GM20431 (cell line): ENCODE results near the gene TRIM71.
"Not testable (repeated sequence)": the region's sequence is repeated elsewhere in the genome, so short reads cannot be mapped to it uniquely, and the experiment has no call there.

Experiments used
- in situ Hi-C: fragments of 300-500 bp; cut with MseI, MboI; formaldehyde crosslinking; loops from one replicate; pipeline ENCODE4 v1.15.0; 2020; ENCODE audit warnings: low sequenced_read_pairs; ENCODE audit not compliant: unreplicated experiment

TRIM71 gene

DNA sequence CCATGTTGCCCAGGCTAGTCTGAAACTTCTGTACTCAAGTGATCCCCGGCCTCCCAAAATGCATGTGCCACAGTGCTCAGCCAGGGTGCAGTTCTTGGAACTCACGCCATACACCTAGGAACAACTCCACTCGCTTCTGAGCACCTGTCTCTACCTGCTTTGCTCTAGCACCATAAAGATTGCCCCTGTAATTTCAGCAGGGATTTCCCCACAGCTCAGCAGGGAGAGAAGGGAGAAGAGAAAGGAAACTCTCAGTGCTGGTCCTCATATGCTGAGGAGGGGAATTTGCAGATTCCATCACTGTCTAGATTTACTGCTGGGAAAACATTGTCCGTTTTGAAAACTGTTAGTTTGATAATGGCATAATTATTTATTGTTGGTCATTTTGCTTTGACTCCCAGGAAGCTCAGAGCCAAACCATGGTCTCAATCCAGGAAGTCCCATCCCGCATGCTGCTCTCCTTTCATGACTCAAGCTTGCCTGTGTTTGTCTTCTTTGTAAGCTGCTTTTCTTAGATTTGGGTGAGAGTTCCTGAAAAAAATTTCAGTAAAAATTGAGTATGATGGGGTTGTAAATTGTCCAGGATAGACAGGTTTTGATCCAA, 24.2 kb downstream of the TRIM71 start:
- in situ Hi-C loops: no loop called here

DNA sequence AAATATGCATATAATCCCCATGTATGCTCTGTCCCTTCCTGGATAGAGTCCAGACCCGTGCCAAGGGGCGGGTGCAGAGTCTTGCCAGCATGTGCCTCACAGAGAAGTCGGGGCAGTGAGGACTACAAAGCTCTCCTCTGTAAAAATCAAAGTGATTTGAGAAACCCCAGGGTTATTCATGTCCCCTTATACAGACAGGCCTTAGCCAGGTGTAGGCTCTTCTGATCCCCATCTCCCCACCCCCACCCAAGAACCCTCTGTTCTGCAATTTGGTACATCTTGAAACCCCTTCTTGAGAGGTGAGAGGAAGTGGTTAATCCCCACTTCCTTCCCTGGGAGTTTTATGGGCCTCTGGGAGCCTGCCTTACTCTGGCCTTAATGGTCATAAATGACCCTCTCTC, 24.7 kb downstream of the TRIM71 start:
- in situ Hi-C loops: no loop called here

DNA sequence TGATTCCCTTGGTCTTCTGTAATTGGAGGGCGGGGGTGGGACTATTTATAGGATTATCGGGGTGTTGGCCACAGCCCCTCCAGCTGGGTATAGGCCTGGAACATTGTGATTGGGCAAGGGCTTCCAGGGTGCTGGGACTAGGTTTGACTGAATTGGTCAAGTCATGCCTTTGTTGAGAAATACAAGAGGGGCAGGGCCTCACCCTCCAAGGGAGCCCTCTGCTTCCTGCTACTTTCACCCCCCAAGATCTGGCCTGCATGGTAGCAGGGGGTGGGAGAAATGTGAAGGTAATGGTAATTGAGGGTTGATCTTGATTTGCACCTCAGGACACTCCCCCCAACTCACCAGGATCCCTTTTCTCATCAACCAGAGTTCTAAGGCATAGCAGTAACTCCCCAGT, 25.2 kb downstream of the TRIM71 start:
- in situ Hi-C loops: no loop called here

DNA sequence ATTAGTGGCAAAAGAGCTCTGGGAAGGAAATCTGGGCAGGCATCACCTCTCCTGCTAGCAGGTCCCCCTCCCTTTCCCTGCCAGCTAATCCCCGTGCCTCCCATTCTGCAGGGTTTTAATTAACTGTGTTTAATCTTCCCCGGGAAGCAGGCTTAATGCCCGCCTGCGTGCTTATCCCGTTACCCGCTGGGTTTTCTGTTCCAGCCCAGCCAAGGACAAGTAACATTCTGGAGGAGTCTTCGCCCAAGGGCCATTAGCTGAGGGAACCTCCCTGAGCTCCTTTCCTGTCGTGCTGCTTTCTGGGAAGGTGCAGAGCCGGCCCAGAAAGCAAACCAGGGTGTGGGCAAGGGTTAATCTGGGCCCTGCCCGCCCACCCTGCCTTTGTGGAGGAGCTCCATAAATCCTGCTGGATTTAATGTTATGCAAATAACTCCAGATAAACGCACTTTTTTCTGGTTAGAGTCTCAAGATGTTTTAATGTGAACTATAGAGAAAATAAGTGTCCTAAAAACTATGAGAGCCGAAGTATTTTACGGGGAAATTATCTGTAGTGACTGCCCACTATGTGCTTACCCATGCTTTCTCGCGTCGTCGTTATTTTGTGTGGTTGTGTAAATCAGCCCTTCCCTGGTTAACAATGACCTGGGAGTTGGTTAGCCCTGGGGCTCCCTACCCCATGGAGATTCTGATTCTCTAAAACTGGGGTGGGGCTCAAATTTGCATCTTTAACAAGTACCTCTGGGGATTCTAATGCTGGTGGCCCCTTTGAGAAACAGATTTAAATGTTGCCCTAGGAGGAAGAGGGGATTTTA, 25.9 kb downstream of the TRIM71 start:
- in situ Hi-C loops: no loop called here

DNA sequence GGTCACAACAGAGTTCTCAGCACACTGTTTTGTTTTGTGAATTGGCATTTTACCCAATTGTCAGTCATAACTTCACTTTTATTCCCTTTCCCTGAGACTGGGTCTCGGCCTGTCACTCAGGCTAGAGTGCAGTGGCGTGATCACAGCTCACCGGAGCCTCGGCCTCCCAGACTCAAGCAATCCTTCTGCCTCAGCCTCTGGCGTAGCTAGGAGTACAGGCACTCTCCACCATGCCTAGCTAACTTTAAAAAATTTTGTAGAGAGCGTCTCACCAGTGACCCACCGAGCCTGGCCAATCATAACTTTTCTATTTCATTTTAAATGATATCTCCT, 26.5 kb downstream of the TRIM71 start:
- in situ Hi-C loops: no loop called here

DNA sequence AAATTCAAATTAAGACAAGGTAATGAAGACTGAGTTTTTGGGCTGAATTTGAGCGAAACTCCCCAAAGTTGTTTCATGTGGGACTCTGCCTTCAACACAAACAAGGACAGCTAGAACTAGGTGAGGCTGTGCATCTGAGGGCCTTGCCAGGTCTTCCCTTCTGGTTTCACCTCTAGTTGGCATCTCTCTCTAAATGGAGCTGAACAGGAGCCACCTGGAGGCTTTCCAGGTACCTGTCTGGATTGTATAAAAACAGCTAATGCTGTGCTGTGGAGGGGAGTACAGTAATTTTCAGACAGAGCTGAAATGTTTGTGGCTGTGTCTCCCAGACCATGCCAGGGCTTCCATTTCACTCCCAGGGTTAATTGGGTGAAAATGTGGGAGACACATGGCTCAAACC, 27.1 kb downstream of the TRIM71 start:
- in situ Hi-C loops: no loop called here

DNA sequence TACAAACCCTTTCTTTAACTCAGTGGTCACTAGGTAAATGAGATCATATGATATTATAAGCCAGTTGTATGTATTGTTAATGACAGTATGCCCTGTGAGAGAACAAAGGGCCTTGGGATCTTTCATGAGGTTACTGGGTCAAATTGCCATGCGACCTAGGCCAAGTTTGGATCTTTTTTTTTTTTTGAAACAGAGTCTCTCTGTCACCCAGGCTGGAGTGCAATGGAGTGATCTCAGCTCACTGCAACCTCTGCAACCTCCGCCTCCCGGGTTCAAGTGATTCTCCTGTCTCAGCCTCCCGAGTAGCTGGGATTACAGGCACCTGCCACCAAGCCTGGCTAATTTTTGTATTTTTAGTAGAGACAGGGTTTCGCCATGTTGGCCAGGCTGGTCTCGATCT, 27.7 kb downstream of the TRIM71 start:
- in situ Hi-C loops: not testable (repeated sequence)

DNA sequence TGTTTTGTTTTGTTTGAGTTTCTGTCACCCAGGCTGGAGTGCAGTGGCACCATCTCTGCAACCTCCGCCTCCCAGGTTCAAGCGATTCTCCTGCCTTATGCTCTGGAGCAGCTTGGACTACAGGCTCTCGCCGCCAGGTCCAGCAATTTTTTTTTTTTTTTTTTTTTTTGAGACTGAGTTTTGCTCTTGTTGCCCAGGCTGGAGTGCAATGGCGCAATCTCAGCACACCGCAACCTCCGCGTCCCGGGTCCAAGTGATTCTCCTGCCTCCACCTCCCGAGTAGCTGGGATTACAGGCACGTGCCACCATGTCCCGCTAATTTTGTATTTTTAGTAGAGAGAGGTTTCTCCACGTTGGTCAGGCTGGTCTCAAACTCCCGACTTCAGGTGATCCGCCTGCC, 29.2 kb downstream of the TRIM71 start:
- in situ Hi-C loops: not testable (repeated sequence)

DNA sequence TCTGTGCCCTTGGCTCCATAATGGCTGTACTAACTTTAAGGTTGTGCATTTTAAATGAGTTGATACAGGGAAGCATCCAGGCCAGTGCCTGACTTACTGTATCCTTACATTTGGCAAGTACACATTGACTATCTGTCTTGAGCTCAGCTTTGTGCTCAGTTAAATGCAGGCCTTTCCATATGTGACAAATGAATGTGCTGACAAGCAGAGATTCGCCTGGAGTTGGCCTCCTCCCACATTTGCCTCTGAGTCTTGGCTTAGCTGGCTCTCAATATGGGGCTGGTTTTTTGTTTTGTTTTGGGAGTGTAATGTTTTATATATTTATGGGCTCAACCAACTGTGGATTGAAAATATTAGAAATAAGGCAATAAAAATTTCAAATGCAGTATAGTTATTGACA, 29.7 kb downstream of the TRIM71 start:
- in situ Hi-C loops: no loop called here

DNA sequence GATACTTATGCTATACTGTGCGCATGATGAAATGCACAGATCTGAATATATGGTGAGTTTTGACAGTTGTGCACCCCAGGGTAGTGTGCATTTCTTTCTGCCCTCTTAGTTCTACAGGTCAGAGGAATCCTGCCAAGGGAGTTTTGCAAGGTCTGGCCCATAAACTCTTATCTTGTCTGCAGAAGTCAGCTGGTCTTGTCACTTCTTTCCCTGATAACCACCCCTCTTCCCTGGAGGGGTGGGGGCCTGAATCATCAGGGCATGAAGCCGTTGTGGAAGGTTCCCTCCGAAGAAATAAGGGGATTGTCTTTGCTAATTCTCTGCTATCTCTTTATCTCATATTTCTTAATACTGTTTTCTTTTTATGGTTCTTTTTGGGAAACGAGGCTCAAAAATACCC, 30.4 kb downstream of the TRIM71 start:
- in situ Hi-C loops: no loop called here

DNA sequence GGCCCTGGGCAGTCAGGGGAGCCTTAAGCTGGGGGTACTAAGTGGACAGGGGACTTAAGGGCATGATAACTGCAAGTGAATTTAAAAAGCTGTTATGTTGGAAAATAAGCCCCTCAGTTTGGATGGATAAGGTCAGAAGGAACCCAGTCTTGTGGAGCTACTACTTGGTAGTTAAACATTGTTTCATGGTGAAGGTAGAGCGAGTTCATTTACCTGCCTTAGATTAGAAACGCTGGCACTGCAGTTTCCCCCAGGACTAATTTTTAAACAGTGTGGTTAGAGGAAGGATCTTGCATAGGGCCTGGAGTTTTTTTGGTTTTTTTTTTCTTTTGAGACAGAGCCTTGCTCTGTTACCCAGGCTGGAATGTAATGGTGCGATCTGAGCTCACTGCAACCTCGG, 31.2 kb downstream of the TRIM71 start:
- in situ Hi-C loops: no loop called here

DNA sequence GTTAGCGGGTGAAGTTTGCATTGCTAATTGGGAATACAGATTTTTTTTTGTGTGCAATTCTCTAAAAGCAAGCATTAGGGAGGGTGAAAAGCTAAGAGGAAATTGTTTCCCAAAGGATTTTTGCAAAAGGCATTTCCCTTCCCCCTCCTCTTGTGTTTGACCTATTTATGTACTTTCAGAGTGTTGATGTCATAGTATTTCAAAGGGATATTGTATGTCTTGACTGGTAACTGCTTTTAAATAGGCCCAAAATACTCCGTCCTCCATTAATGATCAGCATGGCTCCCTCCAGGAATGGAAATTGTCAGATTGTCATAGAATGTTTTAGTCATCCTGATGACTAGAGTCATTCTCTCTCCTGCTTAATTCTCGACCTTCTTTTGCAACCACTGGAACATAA, 32.4 kb downstream of the TRIM71 start:
- in situ Hi-C loops: no loop called here

DNA sequence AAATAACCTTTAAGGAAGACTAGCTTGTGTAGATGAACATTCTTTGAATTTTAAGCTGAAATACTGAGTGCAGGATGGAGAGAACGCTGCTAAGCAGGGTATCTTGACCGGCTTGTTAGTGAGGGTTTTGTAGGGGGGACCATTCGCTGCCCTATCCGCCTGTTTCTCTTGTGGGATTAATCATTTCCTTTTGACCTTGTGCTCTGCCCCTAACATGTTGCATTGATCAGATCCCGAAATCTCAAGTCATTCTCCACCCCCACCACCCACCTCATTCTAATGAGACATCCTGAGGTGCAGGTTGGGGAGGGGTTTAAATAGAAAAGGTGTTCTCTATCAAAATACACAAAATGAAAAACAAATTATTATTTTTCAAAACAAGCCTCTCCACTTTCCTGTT, 32.8 kb downstream of the TRIM71 start:
- in situ Hi-C loops: no loop called here

DNA sequence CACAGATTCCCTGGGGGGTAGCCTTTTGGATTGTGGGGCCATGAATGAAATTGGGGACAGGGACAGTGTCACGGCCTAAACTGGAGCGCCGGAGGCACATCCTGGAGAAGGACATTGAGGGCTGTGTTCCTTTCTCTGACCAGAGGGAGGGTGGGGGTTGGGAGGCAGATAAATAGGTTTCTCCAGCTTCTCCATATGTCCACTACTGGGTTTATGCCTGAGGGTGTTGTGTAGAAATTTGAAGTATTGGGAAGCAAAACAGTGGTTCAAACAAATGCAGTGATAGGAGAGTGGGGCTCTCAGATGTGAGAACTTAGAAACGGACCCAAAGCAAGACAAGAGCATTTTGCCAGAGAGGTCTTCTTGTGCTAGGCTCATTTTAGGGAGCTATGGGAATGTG, 34.3 kb downstream of the TRIM71 start:
- in situ Hi-C loops: no loop called here

DNA sequence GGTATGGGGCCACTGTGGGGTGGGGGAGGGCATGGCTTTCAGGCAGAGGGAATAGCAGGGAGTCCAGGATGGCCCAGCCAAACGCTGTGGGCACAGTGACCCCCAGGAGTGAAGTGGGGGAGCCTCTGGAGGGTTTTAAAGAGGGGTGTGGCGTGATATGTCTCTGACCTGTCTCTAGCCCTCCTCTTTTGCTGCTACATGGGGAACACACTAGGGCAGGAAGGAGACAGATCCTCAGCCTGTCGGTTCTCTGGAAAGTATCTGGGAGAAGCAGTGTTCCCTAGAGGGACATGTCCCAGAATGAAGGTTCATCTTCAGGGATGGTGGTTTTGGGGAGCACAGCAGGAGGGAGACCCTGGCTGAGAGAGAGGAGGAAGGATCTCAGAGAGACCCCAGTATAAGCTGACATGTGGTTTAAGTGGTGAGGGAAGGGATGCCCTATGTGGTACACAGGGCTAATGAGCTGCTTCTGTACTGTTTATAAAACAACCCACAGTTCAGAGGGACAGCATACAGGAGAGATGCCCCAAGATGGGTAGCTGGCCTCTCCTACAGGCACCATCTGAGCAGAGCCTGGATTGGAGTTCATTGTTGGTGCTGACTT, 37.7 kb downstream of the TRIM71 start:
- in situ Hi-C loops: no loop called here

DNA sequence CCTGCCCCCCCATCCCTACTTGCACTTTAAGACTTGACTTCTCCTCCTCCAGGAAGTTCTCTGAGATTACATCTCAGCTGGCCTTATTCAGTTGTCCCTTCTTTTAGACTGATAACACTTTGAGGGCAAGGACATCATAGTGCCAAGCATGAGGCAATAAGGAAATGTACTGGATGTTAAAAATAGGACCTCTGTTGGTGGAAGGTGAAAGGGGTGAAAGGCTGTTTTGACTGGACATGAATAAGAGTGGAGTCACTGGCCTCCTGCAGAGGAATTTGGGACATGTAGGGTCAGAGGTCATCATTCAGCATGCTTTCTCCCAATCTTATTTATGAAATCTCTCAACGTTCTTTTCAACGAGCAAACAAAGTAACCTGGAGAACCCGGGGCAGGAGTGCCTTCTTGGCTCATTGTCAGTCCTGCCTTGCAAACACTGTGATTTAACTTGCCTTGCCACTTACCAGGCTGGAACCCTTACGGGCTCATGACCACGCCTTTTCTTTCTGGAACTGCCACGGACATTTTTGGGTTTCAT, 38.6 kb downstream of the TRIM71 start:
- in situ Hi-C loops: no loop called here

DNA sequence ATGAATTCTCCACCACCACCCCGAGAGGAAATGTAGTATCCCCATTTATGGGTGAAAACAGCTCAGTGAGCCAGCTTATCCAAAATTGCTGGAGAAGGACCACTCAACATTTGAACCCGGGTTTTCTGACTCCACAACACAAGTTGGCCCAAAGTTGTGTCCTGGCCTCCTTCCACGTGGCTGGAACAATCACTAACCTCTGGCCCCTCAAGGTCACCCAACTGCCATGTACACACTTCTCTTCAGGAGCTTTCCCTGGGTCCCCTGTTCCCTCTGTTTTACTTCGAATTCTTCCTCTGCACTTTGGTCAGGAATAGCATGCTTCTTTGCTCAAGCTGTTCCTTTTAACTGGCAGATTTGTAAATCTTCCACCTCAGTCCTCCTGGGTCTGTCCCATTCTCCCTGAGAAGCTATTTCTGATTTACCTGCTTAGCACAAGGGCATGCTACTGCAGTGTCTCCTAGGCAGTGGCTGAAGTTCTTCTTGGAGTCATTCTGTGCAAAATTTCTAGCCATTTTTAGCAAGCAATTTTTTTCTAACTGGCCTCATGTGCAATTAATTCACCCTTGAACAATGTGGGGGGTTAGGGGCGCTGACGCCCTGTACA, 39.2 kb downstream of the TRIM71 start:
- in situ Hi-C loops: no loop called here

DNA sequence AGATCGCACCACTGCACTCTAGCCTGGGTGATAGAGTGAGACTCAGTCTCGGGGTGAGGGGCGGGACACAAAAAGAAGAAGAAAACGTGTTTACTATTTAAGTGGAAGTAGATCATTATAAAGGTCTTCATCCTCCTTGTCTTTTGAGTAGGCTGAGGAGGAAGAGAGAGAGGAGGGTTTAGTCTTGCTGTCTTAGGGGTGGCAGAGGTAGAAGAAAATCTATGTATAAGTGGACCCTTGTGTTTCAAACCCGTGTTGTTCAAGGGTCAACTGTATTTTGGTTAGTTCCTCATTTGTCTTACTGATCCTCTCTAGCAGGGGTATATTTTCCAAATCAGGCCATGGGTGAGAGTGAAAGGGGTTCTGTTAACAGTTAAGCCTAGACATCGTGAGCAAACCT, 40.1 kb downstream of the TRIM71 start:
- in situ Hi-C loops: no loop called here

DNA sequence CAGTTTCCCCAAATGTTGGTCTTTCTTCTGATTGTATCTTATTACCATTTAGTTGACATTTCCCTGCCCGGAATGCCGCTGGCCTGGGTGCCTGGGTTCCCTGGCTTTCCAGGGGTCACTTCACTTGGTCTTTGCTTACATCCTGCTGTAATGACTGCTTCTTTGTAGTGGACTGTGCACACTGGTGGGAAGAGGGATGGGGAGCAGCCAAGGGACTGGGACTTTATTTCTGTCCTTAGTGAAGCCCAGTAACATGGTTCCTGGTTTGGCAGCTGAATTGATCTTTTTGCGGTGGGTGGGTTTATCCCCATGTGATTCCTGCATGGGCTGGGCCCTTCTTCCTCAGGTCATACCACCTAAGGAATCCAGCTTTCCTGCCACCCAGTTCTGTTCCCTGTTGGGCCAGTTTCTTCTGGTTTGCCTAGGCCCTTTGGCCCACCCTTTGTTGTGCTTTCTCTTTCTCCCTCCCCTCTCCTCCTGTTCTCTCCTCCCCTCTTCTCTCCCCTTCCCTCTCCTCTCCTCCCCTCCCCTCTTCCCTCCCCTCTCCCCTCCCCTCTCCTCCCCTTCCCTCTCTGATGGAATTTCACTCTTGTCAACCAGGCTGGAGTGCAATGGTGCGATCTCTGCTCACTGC, 41.9 kb downstream of the TRIM71 start:
- in situ Hi-C loops: no loop called here

DNA sequence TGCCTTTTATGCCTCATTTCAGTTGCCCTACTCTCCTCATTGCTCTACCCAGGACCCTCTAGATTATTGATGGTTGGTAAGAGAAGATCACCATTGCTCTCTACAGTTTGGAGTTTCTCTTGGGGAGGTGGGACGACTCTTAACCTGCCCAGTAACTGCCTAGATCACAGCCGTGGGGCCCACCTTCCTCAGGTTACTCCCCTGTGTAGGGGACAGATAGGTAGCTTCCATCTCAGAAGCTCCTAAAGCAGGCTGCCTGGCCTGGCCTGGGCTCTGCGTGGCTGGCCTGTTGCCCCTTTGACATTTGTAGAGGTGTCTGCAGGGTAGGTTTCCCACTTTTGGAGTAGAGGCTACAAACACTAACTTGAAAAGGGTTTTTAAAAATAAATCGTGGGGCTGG, 42.7 kb downstream of the TRIM71 start:
- in situ Hi-C loops: no loop called here

DNA sequence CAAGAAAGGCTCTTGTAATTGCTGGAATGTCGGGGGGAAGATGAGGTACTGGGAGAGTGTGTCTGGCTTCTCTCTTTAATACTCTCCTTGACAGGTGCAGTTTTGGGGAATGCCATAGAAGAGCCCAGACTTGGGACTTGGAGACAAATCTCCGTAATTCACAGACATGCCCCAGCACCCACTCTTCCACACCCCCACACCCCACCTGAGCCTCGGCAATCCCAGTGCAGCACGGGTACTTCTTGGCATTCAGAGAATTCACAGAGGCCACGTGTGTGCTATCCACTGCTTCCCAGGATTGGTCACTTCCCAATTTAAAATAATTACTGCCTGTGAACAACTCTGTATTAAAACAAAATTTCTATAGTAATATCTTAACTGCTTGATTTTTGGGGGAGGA, 43.9 kb downstream of the TRIM71 start:
- in situ Hi-C loops: no loop called here
